OCI-LY1 (cell line): ENCODE results near the gene AFF1.

Experiments used
- H2AFZ ChIP-seq: fragments of 200-600 bp; sonication (generic), shearing (Covaris generic); 2 replicates; pipeline ENCODE4 v1.6.0; 2014; ENCODE audit warnings: antibody characterized with exemption, mild to moderate bottlenecking, low read length
- H3F3A ChIP-seq: fragments of 200-600 bp; sonication (generic), shearing (Covaris generic); 2 replicates; pipeline ENCODE4 v1.6.0; 2014; ENCODE audit warnings: mild to moderate bottlenecking, antibody characterized with exemption, low read length, moderate library complexity; ENCODE audit not compliant: insufficient read depth
- H3K27ac ChIP-seq: fragments of 200-600 bp; sonication (generic); 2 replicates; pipeline ENCODE4 v1.5.1; 2014; ENCODE audit warnings: low read length, mixed run types, mild to moderate bottlenecking, low read depth; ENCODE audit not compliant: poor library complexity, severe bottlenecking
- H3K27me3 ChIP-seq: fragments of 200-600 bp; sonication (generic); 2 replicates; pipeline ENCODE4 v1.6.0; 2014; ENCODE audit warnings: antibody characterized with exemption, mild to moderate bottlenecking, low read length, moderate library complexity; ENCODE audit not compliant: insufficient read depth
- H3K36me3 ChIP-seq: fragments of 200-600 bp; sonication (generic); 2 replicates; pipeline ENCODE4 v1.6.1; 2014; ENCODE audit warnings: mild to moderate bottlenecking, antibody characterized with exemption, low read length, moderate library complexity, mixed read lengths; ENCODE audit not compliant: insufficient read depth
- H3K4me1 ChIP-seq: fragments of 200-600 bp; sonication (generic); 2 replicates; pipeline ENCODE4 v1.5.1; 2014; ENCODE audit warnings: mild to moderate bottlenecking, low read length, moderate library complexity; ENCODE audit not compliant: insufficient read depth, severe bottlenecking
- H3K4me2 ChIP-seq: fragments of 200-600 bp; sonication (generic), shearing (Covaris generic); 2 replicates; pipeline ENCODE4 v1.6.1; 2014; ENCODE audit warnings: low read length
- H3K4me3 ChIP-seq: fragments of 200-600 bp; sonication (generic); 2 replicates; pipeline ENCODE4 v1.5.1; 2014; ENCODE audit warnings: low read length, low read depth, mild to moderate bottlenecking, mixed read lengths; ENCODE audit not compliant: poor library complexity, severe bottlenecking
- H3K79me2 ChIP-seq: fragments of 200-600 bp; shearing (Covaris generic); 2 replicates; pipeline ENCODE4 v1.6.1; 2016; ENCODE audit warnings: mixed run types, low read length, mixed read lengths; ENCODE audit not compliant: insufficient read depth
- H3K9ac ChIP-seq: fragments of 200-600 bp; sonication (generic), shearing (Covaris generic); 2 replicates; pipeline ENCODE4 v1.6.1; 2014; ENCODE audit warnings: mild to moderate bottlenecking, low read length, mixed read lengths
- H3K9me2 ChIP-seq: fragments of 200-600 bp; sonication (generic), shearing (Covaris generic); 2 replicates; pipeline ENCODE4 v1.6.1; 2014; ENCODE audit warnings: low read depth, mild to moderate bottlenecking, low read length, mixed read lengths
- H3K9me3 ChIP-seq: fragments of 200-600 bp; shearing (Covaris generic); 2 replicates; pipeline ENCODE4 v1.6.1; 2014; ENCODE audit warnings: low read length, mixed read lengths
- H4K20me1 ChIP-seq: fragments of 200-600 bp; sonication (generic), shearing (Covaris generic); 2 replicates; pipeline ENCODE4 v1.6.0; 2016; ENCODE audit warnings: mild to moderate bottlenecking, low read length; ENCODE audit not compliant: insufficient read depth
- CTCF ChIP-seq: fragments of 200-600 bp; sonication (generic), shearing (Covaris generic); IDR thresholded peaks from 2 replicates; pipeline ENCODE4 v1.5.1; 2017; ENCODE audit warnings: mild to moderate bottlenecking, antibody characterized with exemption, low read length, moderate library complexity, mixed read lengths
- EZH2 ChIP-seq: fragments of 200-600 bp; sonication (generic), shearing (Covaris generic); IDR thresholded peaks from 2 replicates; pipeline ENCODE4 v1.8.0; 2017; ENCODE audit warnings: borderline replicate concordance, mixed run types, mild to moderate bottlenecking, antibody characterized with exemption, low read length, moderate library complexity, mixed read lengths

The AFF1 gene

GRCh38 chr4:86892636-86892960 lies 42.2 kb upstream of the AFF1 start:
- no peaks in the 10 kb centered on the region for H3K4me1 ChIP-seq
- no peaks in the 10 kb centered on the region for H3K36me3 ChIP-seq
- H3K9me3 ChIP-seq: no peaks in the 10 kb centered on the region
- H3K4me3 ChIP-seq: peak overlapping the region; percentile 52
- no peaks in the 10 kb centered on the region for H3K9me2 ChIP-seq
- no peaks in the 10 kb centered on the region for H4K20me1 ChIP-seq
- H2AFZ ChIP-seq: no peak overlapping the region; the same call in 1 of the 2 replicates
- H3K79me2 ChIP-seq: no peaks in the 10 kb centered on the region
- no peak overlapping the region for H3K9ac ChIP-seq
- H3K27me3 ChIP-seq: no peaks in the 10 kb centered on the region
- no peaks in the 10 kb centered on the region for H3F3A ChIP-seq
- peak overlapping the region; percentile 58 for H3K4me2 ChIP-seq
- no peak overlapping the region for H3K27ac ChIP-seq
- TF ChIP-seq CTCF (no peak), EZH2 (no peak)

- H3F3A ChIP-seq: no peaks in the 10 kb centered on the region
- H3K4me3 ChIP-seq: no peak overlapping the region
- H3K79me2 ChIP-seq: no peaks in the 10 kb centered on the region
- H3K9me3 ChIP-seq: no peaks in the 10 kb centered on the region
- H3K36me3 ChIP-seq: no peaks in the 10 kb centered on the region
- no peaks in the 10 kb centered on the region for H3K9me2 ChIP-seq
- H3K9ac ChIP-seq: no peak overlapping the region
- no peak overlapping the region for H3K27ac ChIP-seq
- no peak overlapping the region for H3K4me2 ChIP-seq
- no peaks in the 10 kb centered on the region for H3K27me3 ChIP-seq
- H2AFZ ChIP-seq: no peak overlapping the region
- no peak for TF ChIP-seq CTCF
- TF ChIP-seq EZH2: no peak
- H4K20me1 ChIP-seq: no peaks in the 10 kb centered on the region
- no peaks in the 10 kb centered on the region for H3K4me1 ChIP-seq
These were observed 41.7 kb upstream of the AFF1 start for GRCh38 chr4:86893136-86893535.

GRCh38 chr4:86894455-86894854 lies 40.4 kb upstream of the AFF1 start:
- Histone ChIP-seq H3K4me2 (no peak overlapping the region), H3K4me1 (no peaks in the 10 kb centered on the region), H4K20me1 (no peaks in the 10 kb centered on the region), H3K9ac (no peak overlapping the region), H3F3A (no peaks in the 10 kb centered on the region), H3K27ac (no peak overlapping the region), H3K4me3 (no peak overlapping the region), H3K79me2 (no peaks in the 10 kb centered on the region), H2AFZ (no peak overlapping the region), H3K9me3 (no peaks in the 10 kb centered on the region), H3K36me3 (no peaks in the 10 kb centered on the region), H3K9me2 (no peaks in the 10 kb centered on the region), H3K27me3 (no peaks in the 10 kb centered on the region)
- TF ChIP-seq CTCF (no peak), EZH2 (no peak)
